T-helper 1 cell treated with Interleukin-12 subunit alpha and Interleukin-12 subunit beta and Interleukin-4 antibody, amounts not matched to agents 30 μg/mL and 1 μg/mL, for 36 hours (primary cell): ENCODE data around the gene ZNF83.
"Not testable (repeated sequence)": the region's sequence is repeated elsewhere in the genome, so short reads cannot be mapped to it uniquely, and the experiment has no call there.

Experiments
- H3K27ac Mint-ChIP-seq: one replicate; pipeline ENCODE4 v1.8.0; 2021; ENCODE audit warnings: mild to moderate bottlenecking, mixed read lengths
- H3K27me3 Mint-ChIP-seq: one replicate; pipeline ENCODE4 v1.8.0; 2021; ENCODE audit warnings: low read depth, mixed read lengths
- H3K36me3 Mint-ChIP-seq: one replicate; pipeline ENCODE4 v1.8.0; 2021; ENCODE audit warnings: low read depth, mixed read lengths
- H3K4me1 Mint-ChIP-seq: one replicate; pipeline ENCODE4 v1.8.0; 2021; ENCODE audit warnings: low read depth, mixed read lengths
- H3K4me3 Mint-ChIP-seq: one replicate; pipeline ENCODE4 v1.8.0; 2021; ENCODE audit warnings: mild to moderate bottlenecking, moderate library complexity, mixed read lengths
- H3K9me3 Mint-ChIP-seq: one replicate; pipeline ENCODE4 v1.8.0; 2021; ENCODE audit warnings: mixed read lengths

ZNF83 gene

GRCh38 chr19:52569638-52569999 lies 68.5 kb downstream of the ZNF83 start:
- H3K27me3 Mint-ChIP-seq: not testable (repeated sequence)
- H3K36me3 Mint-ChIP-seq: peaks cover 56% of the 10 kb centered on the region
- H3K4me1 Mint-ChIP-seq: peaks cover 15% of the 10 kb centered on the region
- peak overlapping the region; percentile 97 for H3K27ac Mint-ChIP-seq
- peak overlapping the region; percentile 94 for H3K4me3 Mint-ChIP-seq
- H3K9me3 Mint-ChIP-seq: peaks cover 47% of the 10 kb centered on the region

GRCh38 chr19:52567921-52568320 lies 70.2 kb downstream of the ZNF83 start:
- H3K4me3 Mint-ChIP-seq: no peak overlapping the region
- H3K36me3 Mint-ChIP-seq: peaks cover 55% of the 10 kb centered on the region
- H3K27me3 Mint-ChIP-seq: no peaks in the 10 kb centered on the region
- no peak overlapping the region for H3K27ac Mint-ChIP-seq
- peaks cover 51% of the 10 kb centered on the region for H3K9me3 Mint-ChIP-seq
- H3K4me1 Mint-ChIP-seq: peaks cover 14% of the 10 kb centered on the region

GRCh38 chr19:52566588-52566987 lies 71.6 kb downstream of the ZNF83 start:
- no peak overlapping the region for H3K4me3 Mint-ChIP-seq
- H3K9me3 Mint-ChIP-seq: peaks cover 50% of the 10 kb centered on the region
- no peaks in the 10 kb centered on the region for H3K27me3 Mint-ChIP-seq
- peaks cover 11% of the 10 kb centered on the region for H3K4me1 Mint-ChIP-seq
- no peak overlapping the region for H3K27ac Mint-ChIP-seq
- peaks cover 52% of the 10 kb centered on the region for H3K36me3 Mint-ChIP-seq

- H3K36me3 Mint-ChIP-seq: peaks cover 52% of the 10 kb centered on the region
- peaks cover 50% of the 10 kb centered on the region for H3K9me3 Mint-ChIP-seq
- peaks cover 6% of the 10 kb centered on the region for H3K4me1 Mint-ChIP-seq
- H3K4me3 Mint-ChIP-seq: no peak overlapping the region
- H3K27me3 Mint-ChIP-seq: no peaks in the 10 kb centered on the region
- no peak overlapping the region for H3K27ac Mint-ChIP-seq
Observed at GRCh38 chr19:52566121-52566520, 72.0 kb downstream of the ZNF83 start.
